Pancreas (tissue), 10 donors: Measurements from ENCODE around the gene RAB24. TPM values are rescaled to one million over a fixed set of nuclear protein-coding genes. Genes with fewer than 3 reads are reported as not detected.

Experiments used
- ATAC-seq, 4 donors: fragments of 200-7000 bp; cut with Tn5 transposase; one replicate each; pipeline versions ENCODE4 v1.8.0 to v1.9.1; 2020; ENCODE audit warnings: mild to moderate bottlenecking in 4 of 4, moderate library complexity in 4 of 4
- DNase-seq, 6 donors: peaks; one replicate each; pipeline ENCODE4 v3.0.0-alpha.2; 2020
- FAIRE-seq: peaks from 2 replicates; lab custom pipeline; 2012; peaks lifted over from hg19 to GRCh38; lab: Jason Lieb, UNC
- H3K27ac ChIP-seq, 4 donors: fragments of 200-600 bp; sonication (generic); 1 replicate in 3 of 4; 2 replicates in 1 of 4; pipeline versions ENCODE4 v1.5.0 to v1.8.0; 2020
- H3K27me3 ChIP-seq, 4 donors: fragments of 200-600 bp; one replicate each; pipeline ENCODE4 v1.8.0; 2021
- H3K36me3 ChIP-seq, 3 donors: fragments of 200-600 bp; sonication (generic) in 1 of 3; one replicate each; pipeline versions ENCODE4 v1.5.0 to v1.8.0; 2020 to 2021
- H3K4me1 ChIP-seq, 3 donors: fragments of 200-600 bp; one replicate each; pipeline ENCODE4 v1.8.0; 2021
- H3K4me3 ChIP-seq, 4 donors: fragments of 200-600 bp; sonication (generic) in 2 of 4; one replicate each; pipeline versions ENCODE4 v1.5.0 to v1.8.0; 2020 to 2021
- H3K9me3 ChIP-seq, 4 donors: fragments of 200-600 bp; one replicate each; pipeline ENCODE4 v1.8.0; 2021
- CTCF ChIP-seq, 4 donors: fragments of 200-600 bp; sonication (generic) in 3 of 4; IDR thresholded peaks; one replicate each; pipeline versions ENCODE4 v1.5.0 to v1.8.0; 2021; ENCODE audit warnings: antibody characterized with exemption in 4 of 4
- WGBS, 2 donors: extraction: QIAGEN DNeasy Blood & Tissue Kit; methylation state at CpG; one replicate each; pipeline ENCODE4 v1.1.7; 2013; 5-methylcytosine and 5-hydroxymethylcytosine counted together
- intact Hi-C, 3 donors: fragments of 100-400 bp; cut with DNase I; formaldehyde crosslinking; loops; one replicate each; pipeline versions ENCODE4 v1.11.1 to v1.14.2; 2022
- polyA plus RNA-seq, 2 donors: library from polyadenylated mRNA; stranded (reverse); fragments of 200-250 nt; gene quantifications; one replicate each; pipeline ENCODE4 v1.2.3, GENCODE V29; 2013
- total RNA-seq, 6 donors: library from RNA; stranded (reverse); fragmentation: NEBNext Ultra II Directional in 4 of 6; extraction: Animal tissue kit (Norgen Biotek cat#: 25700) in 4 of 6; gene quantifications; one replicate each; pipeline versions ENCODE4 v1.2.1 to v1.2.4, GENCODE V29; 2021 to 2023
- donor health status: healthy with polysubstance abuse.
- donor health status: DM: no; HTN: no; CAD: no; lungs with moderate emphysema.
- donor health status: DM: no; HTN: no; CAD: no.
- donor health status: control.
- donor health status: control.
- donor health status: Bipolar disorder and iron deficiency.
- donor health status: DM: yes; HTN: yes; CAD: no.
- donor health status: DM: no; HTN: no; CAD: no.
- donor health status: DM: no; HTN: no; CAD: no.
- donor health status: DM: yes; HTN: yes; CAD: no.

RAB24 gene
- total RNA-seq: 10 to 100 TPM; 34.5 to 43.1 (median 37.7) TPM
- 100 to 1,000 TPM; 125 to 160 TPM for polyA plus RNA-seq

DNA sequence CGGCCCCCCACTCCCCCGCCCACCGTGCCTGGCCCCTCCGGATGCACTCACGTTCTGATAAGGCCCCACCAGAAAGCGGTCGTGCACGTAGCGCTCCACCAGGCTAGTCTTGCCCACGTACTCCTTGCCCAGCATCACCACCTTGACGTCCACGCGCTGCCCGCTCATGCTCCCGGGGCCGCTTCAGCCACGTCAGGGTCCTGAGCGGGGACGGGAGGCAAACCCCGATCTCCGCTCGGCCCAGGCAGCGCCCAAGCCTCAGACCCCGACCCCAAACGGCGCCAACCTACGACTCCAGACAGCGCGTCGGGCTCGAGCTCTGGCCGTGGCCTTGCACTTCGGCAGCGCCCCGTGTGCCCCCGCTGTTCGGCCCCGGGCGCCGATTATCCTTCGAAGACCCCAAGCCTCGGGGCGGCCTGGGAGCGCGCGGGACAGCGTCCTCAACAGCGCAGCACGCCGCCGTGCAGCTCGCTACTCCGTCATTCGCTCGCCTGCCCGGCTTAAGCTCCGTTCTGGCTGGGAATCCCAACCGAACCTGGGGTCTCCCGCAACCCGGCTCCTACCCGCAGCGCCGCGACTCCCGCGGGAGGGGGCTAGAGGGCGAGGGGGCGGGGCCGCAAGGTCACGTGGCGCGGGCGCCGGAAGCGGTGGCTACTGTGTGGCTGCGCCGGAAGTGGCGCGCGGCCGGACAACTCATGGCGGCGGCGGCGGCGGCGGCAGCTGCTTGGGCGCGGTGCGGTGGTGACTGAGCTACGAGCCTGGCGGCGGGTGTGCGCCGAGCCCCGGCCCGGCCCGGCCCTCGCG, at the start of gene RAB24, which contains the start of gene PRELID1:
TSS of gene RAB24 (minus strand) at position 599 of the 804 bp plus-strand sequence. CDS start at position 168, 431 bp downstream.
TSS of gene PRELID1 (plus strand) at position 679 of the 804 bp plus-strand sequence. CDS start 187 bp downstream, outside the sequence.
- intact Hi-C loops: loop anchor here in 1 of 3 donors (10.0 kb wide), 1 partner anchor 189 kb away; no protein-coding TSS in a partner anchor
- Histone ChIP-seq H3K4me1 (peaks cover 30 to 46% (median 34%) of the 10 kb centered on the region in 3 donors), H3K9me3 (no peaks in the 10 kb centered on the region), H3K36me3 (peaks cover 0 to 12% (median 7%) of the 10 kb centered on the region in 3 donors), H3K27me3 (no peaks in the 10 kb centered on the region), H3K27ac (peak within 1 kb of the TSS; percentile 85 to 89 (median 86)), H3K4me3 (peak within 1 kb of the TSS; percentile 69 to 91 (median 79))
- ATAC-seq (peak; percentile 68 to 80 (median 74)), FAIRE-seq (no peak), DNase-seq (peak; percentile 85 to 97 (median 89))
- whole genome bisulfite sequencing, 2 donors: 0 to 1% methylated on average over 86 to 100 of the region's 100 CpGs
- TF ChIP-seq CTCF (IDR thresholded peaks at IDR 0.05): no peak

DNA sequence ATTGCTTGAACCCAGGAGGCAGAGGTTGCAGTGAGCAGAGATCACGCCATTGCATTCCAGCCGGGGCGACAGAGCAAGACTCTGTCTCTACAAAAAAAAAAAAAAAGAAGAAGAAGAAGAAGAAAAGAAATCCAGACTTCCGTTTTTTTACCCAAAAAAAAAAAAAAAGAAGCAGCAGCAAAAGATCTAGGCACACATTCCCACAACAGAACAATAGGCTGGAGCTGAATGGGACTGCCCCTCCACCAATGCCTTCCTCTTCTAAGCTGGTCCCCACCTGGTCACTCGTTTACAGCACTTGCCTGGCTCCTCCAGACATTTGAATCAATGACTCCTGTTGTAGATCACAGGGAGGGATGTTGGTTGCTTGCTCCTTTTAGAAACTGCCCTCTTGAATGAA, 49.6 kb upstream of the RAB24 start:
- no peak for FAIRE-seq
- intact Hi-C loops: no loop called here

GRCh38 chr5:177351392-177352329, 48.1 kb upstream of the RAB24 start, which contains the start of gene LMAN2:
LMAN2 (minus strand) TSS chr5:177351668; CDS start chr5:177351647, 21 bp downstream.
- intact Hi-C loops: no loop called here
- Histone ChIP-seq H3K27ac (peak within 1 kb of the TSS; percentile 84 to 94 (median 89)), H3K4me3 (peak within 1 kb of the TSS; percentile 67 to 83 (median 78)), H3K36me3 (no peaks in the 10 kb centered on the region), H3K27me3 (no peaks in the 10 kb centered on the region), H3K4me1 (peaks cover 8 to 36% (median 12%) of the 10 kb centered on the region in 3 donors), H3K9me3 (no peaks in the 10 kb centered on the region)
- ATAC-seq (peak; percentile 97 to 99 (median 98)), DNase-seq (peak; percentile 89 to 95 (median 94)), FAIRE-seq (no peak)
- no peak for TF ChIP-seq CTCF (IDR thresholded peaks at IDR 0.05)
- WGBS, 2 donors: 7% methylated on average over 53 to 55 of the region's 55 CpGs

More for the DNA sequence above, 49.6 kb upstream of the RAB24 start:
- H3K27me3 ChIP-seq: no peaks in the 10 kb centered on the region
- H3K4me3 ChIP-seq: no peak overlapping the region
- WGBS, 2 donors: 77 to 81% methylated on average over 5 of the region's 5 CpGs
- H3K4me1 ChIP-seq: peaks cover 4 to 23% (median 6%) of the 10 kb centered on the region in 3 donors
- no peaks in the 10 kb centered on the region for H3K9me3 ChIP-seq
- H3K27ac ChIP-seq: no peak overlapping the region
- no peaks in the 10 kb centered on the region for H3K36me3 ChIP-seq
- TF ChIP-seq CTCF (IDR thresholded peaks at IDR 0.05): no peak
- ATAC-seq: no peak
- DNase-seq: peak in 1 of 6 donors; percentile 2

DNA sequence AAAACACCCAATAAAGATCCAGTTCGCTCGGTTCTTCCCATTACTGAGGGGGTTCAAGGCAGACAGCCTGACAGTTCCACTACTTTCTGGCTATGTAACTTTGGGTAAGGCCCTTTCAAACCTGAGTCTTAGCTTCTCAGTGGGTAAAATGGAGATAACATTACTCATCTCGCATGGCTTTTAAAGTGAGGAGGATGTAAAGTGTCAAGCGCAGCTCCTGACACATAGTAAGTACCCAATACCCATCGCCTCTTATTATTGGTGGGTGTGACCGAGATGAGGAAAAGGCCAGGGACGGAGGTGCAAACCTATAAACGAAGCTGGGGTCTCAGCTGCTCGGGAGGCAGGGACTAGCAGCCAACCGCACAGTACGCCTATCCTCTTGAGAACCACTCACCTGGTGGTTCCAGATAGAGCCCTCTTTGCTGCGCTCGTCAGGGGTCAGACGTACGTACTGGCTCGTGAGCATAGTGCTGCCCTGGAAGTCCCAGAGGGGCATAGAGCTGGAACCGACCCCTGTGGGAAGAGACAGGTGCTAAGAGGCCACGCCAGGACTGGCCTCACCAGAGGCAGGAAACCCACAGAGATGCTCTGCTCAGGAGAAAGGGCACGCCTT, 47.4 kb upstream of the RAB24 start:
- no peak for TF ChIP-seq CTCF (IDR thresholded peaks at IDR 0.05)
- Histone ChIP-seq H3K4me1 (peaks cover 8 to 39% (median 12%) of the 10 kb centered on the region in 3 donors), H3K27ac (peak overlapping the region; percentile 84 to 94 (median 89)), H3K36me3 (no peaks in the 10 kb centered on the region), H3K27me3 (no peaks in the 10 kb centered on the region), H3K4me3 (peak overlapping the region; percentile 67 to 83 (median 78)), H3K9me3 (no peaks in the 10 kb centered on the region)
- FAIRE-seq (no peak), ATAC-seq (peak; percentile 2 to 10 (median 3)), DNase-seq (peak in 3 of 6 donors; percentile 43 to 52 (median 49))
- 4% methylated on average over 19 of the region's 19 CpGs for WGBS, 2 donors
- intact Hi-C loops: no loop called here
